ENCODE data around the gene SHISA9.

DNA sequence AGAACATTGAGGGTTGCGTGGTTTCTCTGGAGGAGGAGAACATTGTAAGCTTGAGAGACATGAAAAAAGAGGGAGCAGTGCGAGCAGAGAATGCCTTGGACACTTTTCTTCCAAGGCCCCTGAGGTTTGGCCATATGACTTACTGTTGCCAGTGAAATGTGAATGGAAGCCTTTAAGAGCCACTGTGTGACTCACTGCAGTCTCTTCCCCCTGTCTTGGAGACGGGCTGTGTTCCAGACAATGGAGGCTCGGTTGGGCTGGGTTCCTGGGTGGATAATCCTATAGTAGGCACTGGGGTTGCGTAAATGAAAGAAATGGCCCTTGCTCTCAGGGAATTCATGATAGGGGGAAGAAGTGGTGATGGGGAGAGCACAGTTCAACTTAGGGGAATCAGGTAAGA is 75.5 kb downstream of the SHISA9 start:
- TF ChIP-seq RAD21 (conservative IDR thresholded peaks at IDR 0.05 in 1 of 2, IDR thresholded peaks at IDR 0.05 in 1 of 2) (no peak), JUN (IDR thresholded peaks at IDR 0.05) (no peak), HDAC2 (IDR thresholded peaks at IDR 0.05) (no peak), MYC (IDR thresholded peaks at IDR 0.05; ENCODE audit: borderline replicate concordance, low read length) (no peak), EP300 (IDR thresholded peaks at IDR 0.05) (no peak)
- TF ChIP-seq, protein P1, sequence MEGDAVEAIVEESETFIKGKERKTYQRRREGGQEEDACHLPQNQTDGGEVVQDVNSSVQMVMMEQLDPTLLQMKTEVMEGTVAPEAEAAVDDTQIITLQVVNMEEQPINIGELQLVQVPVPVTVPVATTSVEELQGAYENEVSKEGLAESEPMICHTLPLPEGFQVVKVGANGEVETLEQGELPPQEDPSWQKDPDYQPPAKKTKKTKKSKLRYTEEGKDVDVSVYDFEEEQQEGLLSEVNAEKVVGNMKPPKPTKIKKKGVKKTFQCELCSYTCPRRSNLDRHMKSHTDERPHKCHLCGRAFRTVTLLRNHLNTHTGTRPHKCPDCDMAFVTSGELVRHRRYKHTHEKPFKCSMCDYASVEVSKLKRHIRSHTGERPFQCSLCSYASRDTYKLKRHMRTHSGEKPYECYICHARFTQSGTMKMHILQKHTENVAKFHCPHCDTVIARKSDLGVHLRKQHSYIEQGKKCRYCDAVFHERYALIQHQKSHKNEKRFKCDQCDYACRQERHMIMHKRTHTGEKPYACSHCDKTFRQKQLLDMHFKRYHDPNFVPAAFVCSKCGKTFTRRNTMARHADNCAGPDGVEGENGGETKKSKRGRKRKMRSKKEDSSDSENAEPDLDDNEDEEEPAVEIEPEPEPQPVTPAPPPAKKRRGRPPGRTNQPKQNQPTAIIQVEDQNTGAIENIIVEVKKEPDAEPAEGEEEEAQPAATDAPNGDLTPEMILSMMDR (IDR thresholded peaks at IDR 0.05) = no peak
- TF ChIP-seq, protein P2, sequence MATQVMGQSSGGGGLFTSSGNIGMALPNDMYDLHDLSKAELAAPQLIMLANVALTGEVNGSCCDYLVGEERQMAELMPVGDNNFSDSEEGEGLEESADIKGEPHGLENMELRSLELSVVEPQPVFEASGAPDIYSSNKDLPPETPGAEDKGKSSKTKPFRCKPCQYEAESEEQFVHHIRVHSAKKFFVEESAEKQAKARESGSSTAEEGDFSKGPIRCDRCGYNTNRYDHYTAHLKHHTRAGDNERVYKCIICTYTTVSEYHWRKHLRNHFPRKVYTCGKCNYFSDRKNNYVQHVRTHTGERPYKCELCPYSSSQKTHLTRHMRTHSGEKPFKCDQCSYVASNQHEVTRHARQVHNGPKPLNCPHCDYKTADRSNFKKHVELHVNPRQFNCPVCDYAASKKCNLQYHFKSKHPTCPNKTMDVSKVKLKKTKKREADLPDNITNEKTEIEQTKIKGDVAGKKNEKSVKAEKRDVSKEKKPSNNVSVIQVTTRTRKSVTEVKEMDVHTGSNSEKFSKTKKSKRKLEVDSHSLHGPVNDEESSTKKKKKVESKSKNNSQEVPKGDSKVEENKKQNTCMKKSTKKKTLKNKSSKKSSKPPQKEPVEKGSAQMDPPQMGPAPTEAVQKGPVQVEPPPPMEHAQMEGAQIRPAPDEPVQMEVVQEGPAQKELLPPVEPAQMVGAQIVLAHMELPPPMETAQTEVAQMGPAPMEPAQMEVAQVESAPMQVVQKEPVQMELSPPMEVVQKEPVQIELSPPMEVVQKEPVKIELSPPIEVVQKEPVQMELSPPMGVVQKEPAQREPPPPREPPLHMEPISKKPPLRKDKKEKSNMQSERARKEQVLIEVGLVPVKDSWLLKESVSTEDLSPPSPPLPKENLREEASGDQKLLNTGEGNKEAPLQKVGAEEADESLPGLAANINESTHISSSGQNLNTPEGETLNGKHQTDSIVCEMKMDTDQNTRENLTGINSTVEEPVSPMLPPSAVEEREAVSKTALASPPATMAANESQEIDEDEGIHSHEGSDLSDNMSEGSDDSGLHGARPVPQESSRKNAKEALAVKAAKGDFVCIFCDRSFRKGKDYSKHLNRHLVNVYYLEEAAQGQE (IDR thresholded peaks at IDR 0.05) = no peak

Data from A549 (cell line).